Liver (tissue), 9 donors: ENCODE results near the gene ATP6V0D1. TPM values are rescaled to one million over a fixed set of nuclear protein-coding genes. Genes with fewer than 3 reads are reported as not detected.

Experiments used
- DNase-seq: peaks from one replicate; pipeline ENCODE4 v3.0.0-alpha.2; 2017; ENCODE audit warnings: low spot score
- H3K27ac ChIP-seq, 2 donors: one replicate each; pipeline ENCODE4 v1.7.0; 2013; ENCODE audit warnings: inconsistent platforms in 2 of 2, low read length in 2 of 2, control low read depth in 1 of 2, low read depth in 1 of 2, mild to moderate bottlenecking in 1 of 2
- H3K27me3 ChIP-seq, 4 donors: one replicate each; pipeline versions ENCODE4 v1.6.1 to v1.7.0; 2013; ENCODE audit warnings: low read length in 3 of 4, inconsistent platforms in 1 of 4, mild to moderate bottlenecking in 1 of 4, moderate library complexity in 1 of 4; ENCODE audit not compliant: control insufficient read depth in 4 of 4, insufficient read depth in 4 of 4
- H3K36me3 ChIP-seq, 4 donors: one replicate each; pipeline versions ENCODE4 v1.6.1 to v1.7.0; 2013; ENCODE audit warnings: low read length in 3 of 4, mild to moderate bottlenecking in 3 of 4, low read depth in 1 of 4, moderate library complexity in 1 of 4; ENCODE audit not compliant: control insufficient read depth in 4 of 4, insufficient read depth in 3 of 4
- H3K4me1 ChIP-seq, 4 donors: one replicate each; pipeline versions ENCODE4 v1.6.1 to v1.7.0; 2013; ENCODE audit warnings: low read length in 3 of 4, mild to moderate bottlenecking in 3 of 4, moderate library complexity in 1 of 4; ENCODE audit not compliant: control insufficient read depth in 4 of 4, insufficient read depth in 4 of 4
- H3K4me3 ChIP-seq, 3 donors: one replicate each; pipeline versions ENCODE4 v1.6.1 to v1.7.0; 2013; ENCODE audit warnings: low read length in 3 of 3, control low read depth in 1 of 3, low read depth in 1 of 3, mild to moderate bottlenecking in 1 of 3
- H3K9ac ChIP-seq, 2 donors: one replicate each; pipeline ENCODE4 v1.7.0; 2013; ENCODE audit warnings: low read length in 2 of 2, mild to moderate bottlenecking in 2 of 2, moderate library complexity in 2 of 2, control low read depth in 1 of 2, low read depth in 1 of 2
- H3K9me3 ChIP-seq, 4 donors: one replicate each; pipeline versions ENCODE4 v1.6.1 to v1.7.0; 2013; ENCODE audit warnings: low read length in 3 of 4; ENCODE audit not compliant: control insufficient read depth in 4 of 4
- CTCF ChIP-seq: fragments of 150-350 bp; IDR thresholded peaks from 2 replicates; pipeline ENCODE4 v1.5.1; 2017; ENCODE audit warnings: improper control_type of control experiment, low read depth, low read length; ENCODE audit not compliant: missing input control
- EGR1 ChIP-seq, 2 donors: IDR thresholded peaks; 2 replicates each; pipeline ENCODE4 v1.6.1; 2016 to 2018; ENCODE audit warnings: antibody characterized with exemption in 2 of 2, low read depth in 2 of 2
- FOXA2 ChIP-seq: IDR thresholded peaks from 2 replicates; pipeline ENCODE4 v1.6.1; 2016; ENCODE audit warnings: antibody characterized with exemption
- HNF4A ChIP-seq, 2 donors: conservative IDR thresholded peaks; 2 replicates each; pipeline ENCODE4 v1.6.1; 2016; ENCODE audit warnings: antibody characterized with exemption in 2 of 2, mild to moderate bottlenecking in 2 of 2
- HNF4G ChIP-seq: IDR thresholded peaks from 2 replicates; pipeline ENCODE4 v1.6.1; 2016; ENCODE audit warnings: antibody characterized with exemption
- NR2F2 ChIP-seq: IDR thresholded peaks from 2 replicates; pipeline ENCODE4 v1.6.1; 2016; ENCODE audit warnings: antibody characterized with exemption
- RAD21 ChIP-seq, 2 donors: IDR thresholded peaks; 2 replicates each; pipeline ENCODE4 v1.6.1; 2016; ENCODE audit warnings: antibody characterized with exemption in 2 of 2, mild to moderate bottlenecking in 2 of 2
- RXRA ChIP-seq, 2 donors: IDR thresholded peaks; 2 replicates each; pipeline ENCODE4 v1.6.1; 2017 to 2018; ENCODE audit warnings: antibody characterized with exemption in 2 of 2, mild to moderate bottlenecking in 1 of 2
- SP1 ChIP-seq: IDR thresholded peaks from 2 replicates; pipeline ENCODE4 v1.6.1; 2018; ENCODE audit warnings: antibody characterized with exemption, mild to moderate bottlenecking
- YY1 ChIP-seq: IDR thresholded peaks from 2 replicates; pipeline ENCODE4 v1.6.1; 2016; ENCODE audit warnings: antibody characterized with exemption, mild to moderate bottlenecking
- WGBS: extraction: QIAGEN DNeasy Blood & Tissue Kit; methylation state at CpG from one replicate; pipeline ENCODE4 v1.1.7; 2013; 5-methylcytosine and 5-hydroxymethylcytosine counted together
- polyA plus RNA-seq, 2 donors: library from polyadenylated mRNA; stranded (reverse) in 1 of 2; unstranded in 1 of 2; fragments of 200-250 nt in 1 of 2; fragments of >200 nt in 1 of 2; fragmentation: Nextera tagmentation in 1 of 2; extraction: Ambion mirVana in 1 of 2; gene quantifications; one replicate each; pipeline versions ENCODE4 v1.2.1 to v1.2.3, GENCODE V29; 2013 to 2015
- total RNA-seq, 2 donors: library from RNA; depleted of rRNA; stranded (reverse); fragments of >200 nt; gene quantifications; one replicate each; pipeline ENCODE4 v1.2.3, GENCODE V29; 2014
- TF ChIP-seq, protein P1 (sequence below): IDR thresholded peaks from 2 replicates; pipeline ENCODE4 v1.6.1; 2016; ENCODE audit warnings: antibody characterized with exemption
- TF ChIP-seq, protein P2 (sequence below): IDR thresholded peaks from 2 replicates; pipeline ENCODE4 v1.6.1; 2016; ENCODE audit warnings: antibody characterized with exemption
- TF ChIP-seq, protein P3 (sequence below): IDR thresholded peaks from 2 replicates; pipeline ENCODE4 v1.6.1; 2016; ENCODE audit warnings: antibody characterized with exemption
- donor health status: healthy.
- donor health status: healthy.
- donor health status: healthy.
- donor health status: healthy.
- donor health status: healthy.

Gene ATP6V0D1
- total and polyA plus RNA-seq, 4 donors, result 47.6 to 80.2 (median 66.6) TPM

DNA sequence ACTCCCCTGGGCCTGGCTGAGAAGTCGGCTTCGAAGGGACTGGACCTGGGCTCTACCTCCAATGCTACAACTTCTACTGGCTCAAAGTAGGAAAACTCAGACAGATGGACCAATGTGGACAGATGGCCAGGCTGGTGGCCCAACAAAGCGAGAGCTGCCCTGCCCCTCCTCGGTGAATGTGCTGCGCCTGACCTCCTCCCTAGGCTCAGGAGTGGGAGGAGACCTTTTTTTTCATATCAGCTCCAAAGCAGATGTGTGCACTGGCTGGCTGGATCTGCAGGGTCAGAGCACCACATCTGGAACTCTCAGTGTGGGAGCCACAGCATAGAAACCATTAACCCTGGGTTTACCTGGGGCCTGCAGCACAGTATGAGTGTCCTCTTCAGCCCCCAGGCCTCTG is 20.8 kb downstream of the ATP6V0D1 start:
- Histone ChIP-seq H3K27me3 (no peaks in the 10 kb centered on the region), H3K9ac (no peak overlapping the region), H3K27ac (peak overlapping the region in 1 of 2 donors; percentile 25), H3K4me3 (no peak overlapping the region), H3K9me3 (no peaks in the 10 kb centered on the region), H3K36me3 (peaks cover 0 to 2% (median 0%) of the 10 kb centered on the region in 4 donors), H3K4me1 (peaks cover 21 to 54% (median 38%) of the 10 kb centered on the region in 4 donors)
- WGBS, result 86% methylated on average over 5 of the region's 5 CpGs
- TF ChIP-seq, protein P1, sequence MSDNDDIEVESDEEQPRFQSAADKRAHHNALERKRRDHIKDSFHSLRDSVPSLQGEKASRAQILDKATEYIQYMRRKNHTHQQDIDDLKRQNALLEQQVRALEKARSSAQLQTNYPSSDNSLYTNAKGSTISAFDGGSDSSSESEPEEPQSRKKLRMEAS, result no peak
- TF ChIP-seq EGR1 (IDR thresholded peaks at IDR 0.05; ENCODE audit: low read depth in 2 of 2) (no peak), HNF4A (conservative IDR thresholded peaks at IDR 0.05) (no peak), FOXA2 (no peak), HNF4G (no peak), CTCF (no peak)
- TF ChIP-seq, protein P2, sequence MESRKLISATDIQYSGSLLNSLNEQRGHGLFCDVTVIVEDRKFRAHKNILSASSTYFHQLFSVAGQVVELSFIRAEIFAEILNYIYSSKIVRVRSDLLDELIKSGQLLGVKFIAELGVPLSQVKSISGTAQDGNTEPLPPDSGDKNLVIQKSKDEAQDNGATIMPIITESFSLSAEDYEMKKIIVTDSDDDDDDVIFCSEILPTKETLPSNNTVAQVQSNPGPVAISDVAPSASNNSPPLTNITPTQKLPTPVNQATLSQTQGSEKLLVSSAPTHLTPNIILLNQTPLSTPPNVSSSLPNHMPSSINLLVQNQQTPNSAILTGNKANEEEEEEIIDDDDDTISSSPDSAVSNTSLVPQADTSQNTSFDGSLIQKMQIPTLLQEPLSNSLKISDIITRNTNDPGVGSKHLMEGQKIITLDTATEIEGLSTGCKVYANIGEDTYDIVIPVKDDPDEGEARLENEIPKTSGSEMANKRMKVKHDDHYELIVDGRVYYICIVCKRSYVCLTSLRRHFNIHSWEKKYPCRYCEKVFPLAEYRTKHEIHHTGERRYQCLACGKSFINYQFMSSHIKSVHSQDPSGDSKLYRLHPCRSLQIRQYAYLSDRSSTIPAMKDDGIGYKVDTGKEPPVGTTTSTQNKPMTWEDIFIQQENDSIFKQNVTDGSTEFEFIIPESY, result no peak
- TF ChIP-seq, protein P3, sequence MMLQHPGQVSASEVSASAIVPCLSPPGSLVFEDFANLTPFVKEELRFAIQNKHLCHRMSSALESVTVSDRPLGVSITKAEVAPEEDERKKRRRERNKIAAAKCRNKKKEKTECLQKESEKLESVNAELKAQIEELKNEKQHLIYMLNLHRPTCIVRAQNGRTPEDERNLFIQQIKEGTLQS, result no peak
- DNase-seq, result peak; percentile 60

DNA sequence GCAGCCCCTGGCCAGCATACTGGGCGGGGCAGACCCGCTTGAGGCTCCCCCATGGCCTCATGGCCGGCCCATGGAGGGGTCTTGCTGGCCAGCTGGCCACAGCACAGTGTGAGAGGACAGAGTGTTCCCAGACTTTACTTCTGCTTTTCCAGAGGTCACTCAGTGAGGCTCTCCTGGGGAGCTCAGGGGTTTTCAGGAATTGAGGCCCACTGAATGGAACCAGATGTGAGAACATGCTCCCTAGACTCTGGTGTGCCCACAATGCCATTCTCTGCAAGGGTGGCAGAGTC is 21.2 kb downstream of the ATP6V0D1 start:
- Histone ChIP-seq H3K36me3 (peaks cover 0 to 2% (median 0%) of the 10 kb centered on the region in 4 donors), H3K4me1 (peaks cover 20 to 51% (median 35%) of the 10 kb centered on the region in 4 donors), H3K27me3 (no peaks in the 10 kb centered on the region), H3K27ac (peak overlapping the region; percentile 25 to 53), H3K4me3 (no peak overlapping the region), H3K9ac (no peak overlapping the region), H3K9me3 (no peaks in the 10 kb centered on the region)
- no peak for TF ChIP-seq YY1
- no peak for TF ChIP-seq EGR1 (IDR thresholded peaks at IDR 0.05; ENCODE audit: low read depth in 2 of 2)
- TF ChIP-seq CTCF, result no peak
- no peak for TF ChIP-seq RAD21 (IDR thresholded peaks at IDR 0.05)
- TF ChIP-seq RXRA (IDR thresholded peaks at IDR 0.05), result no peak
- TF ChIP-seq SP1, result no peak
- no peak for TF ChIP-seq NR2F2
- DNase-seq, result no peak
- 77% methylated on average over 3 of the region's 3 CpGs for whole genome bisulfite sequencing
